ENCODE results near the gene PLA2G2A.

DNA sequence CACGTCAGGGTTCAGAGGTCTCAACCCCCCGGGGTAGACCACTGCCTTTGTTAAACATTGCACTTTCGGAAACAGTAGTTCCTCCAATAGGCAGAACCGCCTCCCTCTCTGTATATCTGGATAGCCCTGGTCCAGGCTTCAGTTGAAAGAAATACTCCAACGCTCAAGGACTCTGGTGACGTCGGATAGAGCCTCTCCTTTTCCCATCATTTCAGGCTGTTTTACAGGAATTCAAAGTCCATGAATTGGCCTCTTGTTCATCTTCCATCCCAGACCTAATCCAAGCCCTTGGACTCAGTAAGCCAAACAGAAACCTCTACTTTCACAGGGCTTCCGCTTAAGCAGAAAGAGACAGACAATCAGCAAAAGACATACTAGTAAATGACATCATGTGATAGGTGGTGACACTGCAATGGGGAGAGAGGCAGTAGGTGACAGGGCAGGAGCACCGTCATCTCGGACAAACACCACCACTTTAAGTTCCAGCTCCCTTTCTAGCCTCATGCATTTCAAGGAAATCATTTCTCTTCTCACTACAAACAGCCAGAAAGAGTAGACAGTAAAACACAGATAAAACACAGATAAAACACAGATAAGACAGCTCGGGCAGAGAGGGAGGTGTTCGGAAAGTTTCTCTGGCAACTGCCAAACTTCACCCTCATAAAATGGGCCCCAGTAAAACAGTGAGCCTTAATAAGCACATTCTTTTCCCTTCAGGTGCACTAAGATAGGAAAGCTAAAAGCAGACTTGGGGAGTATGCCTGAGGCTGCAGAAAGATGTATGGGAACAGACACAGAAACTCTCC, 2.3 kb upstream of the PLA2G2A start:
- TF ChIP-seq, protein P1, sequence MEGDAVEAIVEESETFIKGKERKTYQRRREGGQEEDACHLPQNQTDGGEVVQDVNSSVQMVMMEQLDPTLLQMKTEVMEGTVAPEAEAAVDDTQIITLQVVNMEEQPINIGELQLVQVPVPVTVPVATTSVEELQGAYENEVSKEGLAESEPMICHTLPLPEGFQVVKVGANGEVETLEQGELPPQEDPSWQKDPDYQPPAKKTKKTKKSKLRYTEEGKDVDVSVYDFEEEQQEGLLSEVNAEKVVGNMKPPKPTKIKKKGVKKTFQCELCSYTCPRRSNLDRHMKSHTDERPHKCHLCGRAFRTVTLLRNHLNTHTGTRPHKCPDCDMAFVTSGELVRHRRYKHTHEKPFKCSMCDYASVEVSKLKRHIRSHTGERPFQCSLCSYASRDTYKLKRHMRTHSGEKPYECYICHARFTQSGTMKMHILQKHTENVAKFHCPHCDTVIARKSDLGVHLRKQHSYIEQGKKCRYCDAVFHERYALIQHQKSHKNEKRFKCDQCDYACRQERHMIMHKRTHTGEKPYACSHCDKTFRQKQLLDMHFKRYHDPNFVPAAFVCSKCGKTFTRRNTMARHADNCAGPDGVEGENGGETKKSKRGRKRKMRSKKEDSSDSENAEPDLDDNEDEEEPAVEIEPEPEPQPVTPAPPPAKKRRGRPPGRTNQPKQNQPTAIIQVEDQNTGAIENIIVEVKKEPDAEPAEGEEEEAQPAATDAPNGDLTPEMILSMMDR (IDR thresholded peaks at IDR 0.05): no peak
- no peak for TF ChIP-seq POLR2A (IDR thresholded peaks at IDR 0.05)

Data from thyroid gland (tissue), 4 donors.